HepG2 (cell line): ENCODE data around the gene WDR83. TPM values are rescaled to one million over a fixed set of nuclear protein-coding genes. Genes with fewer than 3 reads are reported as not detected.

ENCODE experiments used
- AGO2 ChIP-seq: fragments of 200-400 bp; formaldehyde crosslinking; optimal IDR thresholded peaks from 2 replicates; pipeline ENCODE3; 2017; ENCODE audit warnings: mild to moderate bottlenecking, low read depth, low read length, moderate library complexity
- ARNT ChIP-seq: fragments of 450-650 bp; IDR thresholded peaks from 2 replicates; pipeline ENCODE4 v1.6.1; 2017
- BCL3 ChIP-seq: sonication (generic); formaldehyde crosslinking; IDR thresholded peaks from 2 replicates; pipeline ENCODE4 v1.5.1; 2020; ENCODE audit warnings: mild to moderate bottlenecking, missing genetic modification reagents, moderate library complexity
- CEBPG ChIP-seq: IDR thresholded peaks from 2 replicates; pipeline ENCODE4 v1.6.1; 2016
- EHMT2 ChIP-seq: fragments of 200-600 bp; sonication (generic); IDR thresholded peaks from 2 replicates; pipeline ENCODE4 v1.7.0; 2017; ENCODE audit warnings: antibody characterized with exemption, low read depth, low read length, borderline replicate concordance
- HES4 ChIP-seq: sonication (generic); formaldehyde crosslinking; IDR thresholded peaks from 2 replicates; pipeline ENCODE4 v1.9.0; 2021; ENCODE audit warnings: mild to moderate bottlenecking, missing genetic modification reagents, borderline replicate concordance
- HOXD1 ChIP-seq: sonication (generic); formaldehyde crosslinking; IDR thresholded peaks from 2 replicates; pipeline ENCODE4 v1.5.0; 2020; ENCODE audit warnings: missing genetic modification reagents
- KDM5A ChIP-seq: fragments of 200-600 bp; sonication (generic); IDR thresholded peaks from 2 replicates; pipeline ENCODE4 v1.7.0; 2018; ENCODE audit warnings: antibody characterized with exemption, mild to moderate bottlenecking, low read length, borderline replicate concordance
- KMT2B ChIP-seq: IDR thresholded peaks from 2 replicates; pipeline ENCODE4 v1.6.1; 2016; ENCODE audit warnings: missing genetic modification reagents, missing compliant biosample characterization
- LCORL ChIP-seq, 2 experiments: fragments of 450-650 bp in 1 of 2; sonication (generic) in 1 of 2; formaldehyde crosslinking in 1 of 2; IDR thresholded peaks; 2 replicates each; pipeline versions ENCODE4 v1.5.0 to v1.6.1; 2017 to 2020; ENCODE audit warnings: antibody characterized with exemption in 1 of 2, missing genetic modification reagents in 1 of 2
- MAZ ChIP-seq, 2 experiments: sonication (generic) in 1 of 2; formaldehyde crosslinking in 1 of 2; IDR thresholded peaks; 2 replicates each; pipeline versions ENCODE4 v1.5.0 to v1.6.1; 2012 to 2020; ENCODE audit warnings: low read depth in 2 of 2, mild to moderate bottlenecking in 2 of 2, borderline replicate concordance in 1 of 2, improper control_type of control experiment in 1 of 2, low read length in 1 of 2, missing genetic modification reagents in 1 of 2, moderate library complexity in 1 of 2
- MTA3 ChIP-seq: sonication (generic); formaldehyde crosslinking; IDR thresholded peaks from 2 replicates; pipeline ENCODE4 v1.4.0; 2020; ENCODE audit warnings: missing genetic modification reagents
- NCOR1 ChIP-seq: fragments of 200-600 bp; sonication (generic); IDR thresholded peaks from 2 replicates; pipeline ENCODE4 v1.7.0; 2017; ENCODE audit warnings: antibody characterized with exemption, low read length, borderline replicate concordance
- SALL1 ChIP-seq: sonication (generic); formaldehyde crosslinking; IDR thresholded peaks from 2 replicates; pipeline ENCODE4 v1.8.0; 2022; ENCODE audit warnings: mild to moderate bottlenecking, missing genetic modification reagents
- STAT6 ChIP-seq: sonication (generic); formaldehyde crosslinking; IDR thresholded peaks from 2 replicates; pipeline ENCODE4 v1.4.0; 2020; ENCODE audit warnings: missing genetic modification reagents, mild to moderate bottlenecking, borderline replicate concordance
- THAP11 ChIP-seq: IDR thresholded peaks from 2 replicates; pipeline ENCODE4 v1.6.1; 2016; ENCODE audit warnings: missing biosample characterization, missing genetic modification reagents
- TP53 ChIP-seq: sonication (generic); formaldehyde crosslinking; conservative IDR thresholded peaks from 2 replicates; pipeline ENCODE4 v1.4.0; 2020; ENCODE audit warnings: missing genetic modification reagents
- ZBTB37 ChIP-seq: sonication (generic); formaldehyde crosslinking; IDR thresholded peaks from 2 replicates; pipeline ENCODE4 v1.4.0; 2020; ENCODE audit warnings: mild to moderate bottlenecking, missing genetic modification reagents
- ZNF24 ChIP-seq: fragments of 450-650 bp; IDR thresholded peaks from 2 replicates; pipeline ENCODE4 v1.6.1; 2017; ENCODE audit warnings: antibody characterized with exemption, mild to moderate bottlenecking
- ZNF343 ChIP-seq: sonication (generic); formaldehyde crosslinking; IDR thresholded peaks from 2 replicates; pipeline ENCODE4 v1.4.0; 2020; ENCODE audit warnings: mild to moderate bottlenecking, missing genetic modification reagents
- ZNF574 ChIP-seq: sonication (generic); formaldehyde crosslinking; IDR thresholded peaks from 2 replicates; pipeline ENCODE4 v1.4.0; 2020; ENCODE audit warnings: missing genetic modification reagents
- polyA plus RNA-seq, 8 experiments: library from polyadenylated mRNA; depleted of rRNA in 3 of 8; stranded (reverse) in 7 of 8; unstranded in 1 of 8; fragments of >200 nt; fragmentation: Illumina TruSeq in 4 of 8; extraction: Trizol in 4 of 8; gene quantifications; 2 replicates each; pipeline versions ENCODE4 v1.2.1 to v1.2.3, GENCODE V29; 2011 to 2016; ENCODE audit warnings: low read depth in 4 of 8, missing spikeins in 1 of 8, mixed read lengths in 1 of 8; ENCODE audit not compliant: insufficient read depth in 1 of 8
- total RNA-seq, 5 experiments: library from RNA; depleted of rRNA; stranded (reverse); fragments of >200 nt; fragmentation: Illumina TruSeq; extraction: Trizol; gene quantifications; 2 replicates each; pipeline ENCODE4 v1.2.3, GENCODE V29; 2016; ENCODE audit warnings: low read depth in 1 of 5

WDR83 gene
- total and polyA plus RNA-seq, 2 of the 13 experiments (the other 11 are each of a cell fraction or from before 2014, with no cell fraction given) = 4.5 to 10.7 TPM

- TF ChIP-seq KMT2B (0 out of 2 replicates have a peak, but pooled peaks have one; percentile 35), ZNF574 (CRISPR knock-in tag) (peak; percentile 48), BCL3 (CRISPR knock-in tag) (no peak), CEBPG (no peak), MAZ (IDR thresholded peaks at IDR 0.05; ENCODE audit: borderline replicate concordance, low read depth, low read length) (0 out of 2 replicates have a peak, but pooled peaks have one; percentile 8), MAZ (CRISPR knock-in tag; IDR thresholded peaks at IDR 0.05; ENCODE audit: low read depth) (no peak), THAP11 (CRISPR knock-in tag) (no peak), KDM5A (peak; percentile 75; the same call in 1 of the 2 replicates), ZNF24 (no peak), TP53 (CRISPR knock-in tag) (no peak), STAT6 (CRISPR knock-in tag) (no peak), ZBTB37 (CRISPR knock-in tag) (no peak), HES4 (CRISPR knock-in tag) (0 out of 2 replicates have a peak, but pooled peaks have one; percentile 31), NCOR1 (0 out of 2 replicates have a peak, but pooled peaks have one; percentile 9), ZNF343 (no peak), MTA3 (CRISPR knock-in tag) (no peak), ARNT (no peak), HOXD1 (CRISPR knock-in tag) (no peak), SALL1 (CRISPR knock-in tag) (no peak), LCORL (IDR thresholded peaks at IDR 0.05) (no peak), LCORL (CRISPR knock-in tag; IDR thresholded peaks at IDR 0.05) (peak; percentile 46; the same call in 1 of the 2 replicates), AGO2 (peak; percentile 70), EHMT2 (no peak)
Observed at GRCh38 chr19:12721656-12722565, 55.3 kb downstream of the WDR83 start (continued).
